BLaER1 (cell line): ENCODE results near the gene WNT11.

ENCODE experiments used
- H3K27ac ChIP-seq: shearing (Covaris generic); formaldehyde crosslinking; 2 replicates; pipeline ENCODE4 v1.8.1; 2022
- H3K27me3 ChIP-seq: shearing (Covaris generic); formaldehyde crosslinking; 2 replicates; pipeline ENCODE4 v1.8.1; 2022
- H3K36me3 ChIP-seq: shearing (Covaris generic); formaldehyde crosslinking; 2 replicates; pipeline ENCODE4 v1.8.1; 2022
- H3K4me1 ChIP-seq: shearing (Covaris generic); formaldehyde crosslinking; 2 replicates; pipeline ENCODE4 v1.8.1; 2022
- H3K4me2 ChIP-seq: shearing (Covaris generic); formaldehyde crosslinking; 2 replicates; pipeline ENCODE4 v1.8.1; 2022
- H3K4me3 ChIP-seq: shearing (Covaris generic); formaldehyde crosslinking; 2 replicates; pipeline ENCODE4 v1.8.1; 2022
- H3K9ac ChIP-seq: shearing (Covaris generic); formaldehyde crosslinking; 2 replicates; pipeline ENCODE4 v1.8.1; 2022
- H3K9me3 ChIP-seq: shearing (Covaris generic); formaldehyde crosslinking; 2 replicates; pipeline ENCODE4 v1.8.1; 2022
- H4K20me1 ChIP-seq: shearing (Covaris generic); formaldehyde crosslinking; 2 replicates; pipeline ENCODE4 v1.8.1; 2022
- Cebpa-rat ChIP-seq: shearing (Covaris generic); IDR thresholded peaks from 2 replicates; pipeline ENCODE4 v1.8.1; 2022

WNT11 gene

GRCh38 chr11:76206327-76207081 lies at the start of gene WNT11:
WNT11 (minus strand) TSS chr11:76206502; CDS start chr11:76206407, 95 bp downstream.
- peak within 1 kb of the TSS; percentile 92 for H3K4me2 ChIP-seq
- no peak for TF ChIP-seq Cebpa-rat
- no peak within 1 kb of the TSS for H3K9ac ChIP-seq
- H3K27ac ChIP-seq = no peak within 1 kb of the TSS
- H3K36me3 ChIP-seq = no peaks in the 10 kb centered on the region
- H4K20me1 ChIP-seq = peaks cover 72% of the 10 kb centered on the region
- no peaks in the 10 kb centered on the region for H3K9me3 ChIP-seq
- H3K4me1 ChIP-seq = peaks cover 60% of the 10 kb centered on the region
- peak within 1 kb of the TSS; percentile 69 for H3K4me3 ChIP-seq
- peaks cover 85% of the 10 kb centered on the region for H3K27me3 ChIP-seq

- Histone ChIP-seq H4K20me1 (no peaks in the 10 kb centered on the region), H3K27me3 (no peaks in the 10 kb centered on the region), H3K4me2 (no peak overlapping the region), H3K36me3 (no peaks in the 10 kb centered on the region), H3K9me3 (peaks cover 34% of the 10 kb centered on the region), H3K4me1 (peaks cover 26% of the 10 kb centered on the region), H3K27ac (no peak overlapping the region), H3K9ac (no peak overlapping the region), H3K4me3 (no peak overlapping the region)
- no peak for TF ChIP-seq Cebpa-rat
These were observed 47.1 kb upstream of the WNT11 start for GRCh38 chr11:76253416-76253815.

- no peak overlapping the region for H3K4me3 ChIP-seq
These were observed 46.3 kb upstream of the WNT11 start for GRCh38 chr11:76252631-76253070.

DNA sequence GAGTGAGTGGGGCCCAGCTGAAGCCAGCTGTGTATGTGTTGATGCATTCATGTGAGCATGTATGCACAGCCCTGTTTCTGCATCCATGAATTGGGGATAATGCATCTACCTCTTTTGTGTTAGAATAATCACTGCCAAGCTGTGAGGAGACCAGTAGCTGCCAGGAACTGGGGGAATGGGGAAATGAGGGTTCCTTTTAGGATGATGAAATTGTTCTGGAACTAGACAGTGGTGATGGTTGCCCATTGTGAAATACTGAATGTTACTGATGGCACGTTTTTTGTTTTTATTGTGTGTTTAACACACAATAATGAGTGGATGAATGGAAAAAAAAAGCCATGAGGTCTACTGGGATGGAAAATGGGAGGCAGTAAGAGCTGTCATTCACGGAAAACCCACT lies 45.3 kb upstream of the WNT11 start:
- no peak overlapping the region for H3K9ac ChIP-seq
- H3K9me3 ChIP-seq = peaks cover 34% of the 10 kb centered on the region
- no peaks in the 10 kb centered on the region for H3K27me3 ChIP-seq
- no peaks in the 10 kb centered on the region for H4K20me1 ChIP-seq
- no peak overlapping the region for H3K4me3 ChIP-seq
- peaks cover 14% of the 10 kb centered on the region for H3K4me1 ChIP-seq
- no peak overlapping the region for H3K4me2 ChIP-seq
- H3K27ac ChIP-seq = no peak overlapping the region
- H3K36me3 ChIP-seq = no peaks in the 10 kb centered on the region
- TF ChIP-seq Cebpa-rat = no peak

More at GRCh38 chr11:76252631-76253070, 46.3 kb upstream of the WNT11 start:
- peaks cover 34% of the 10 kb centered on the region for H3K9me3 ChIP-seq
- H3K27ac ChIP-seq = no peak overlapping the region
- no peak for TF ChIP-seq Cebpa-rat
- H3K4me2 ChIP-seq = no peak overlapping the region
- H3K27me3 ChIP-seq = no peaks in the 10 kb centered on the region
- H3K9ac ChIP-seq = no peak overlapping the region
- H3K36me3 ChIP-seq = no peaks in the 10 kb centered on the region
- H3K4me1 ChIP-seq = peaks cover 25% of the 10 kb centered on the region
- no peaks in the 10 kb centered on the region for H4K20me1 ChIP-seq

- TF ChIP-seq Cebpa-rat = no peak
- Histone ChIP-seq H3K27ac (no peak overlapping the region), H4K20me1 (no peaks in the 10 kb centered on the region), H3K36me3 (no peaks in the 10 kb centered on the region), H3K9ac (no peak overlapping the region), H3K4me1 (peaks cover 11% of the 10 kb centered on the region), H3K4me3 (no peak overlapping the region), H3K9me3 (peaks cover 34% of the 10 kb centered on the region), H3K27me3 (no peaks in the 10 kb centered on the region), H3K4me2 (no peak overlapping the region)
These were observed 44.9 kb upstream of the WNT11 start for GRCh38 chr11:76251226-76251575.

DNA sequence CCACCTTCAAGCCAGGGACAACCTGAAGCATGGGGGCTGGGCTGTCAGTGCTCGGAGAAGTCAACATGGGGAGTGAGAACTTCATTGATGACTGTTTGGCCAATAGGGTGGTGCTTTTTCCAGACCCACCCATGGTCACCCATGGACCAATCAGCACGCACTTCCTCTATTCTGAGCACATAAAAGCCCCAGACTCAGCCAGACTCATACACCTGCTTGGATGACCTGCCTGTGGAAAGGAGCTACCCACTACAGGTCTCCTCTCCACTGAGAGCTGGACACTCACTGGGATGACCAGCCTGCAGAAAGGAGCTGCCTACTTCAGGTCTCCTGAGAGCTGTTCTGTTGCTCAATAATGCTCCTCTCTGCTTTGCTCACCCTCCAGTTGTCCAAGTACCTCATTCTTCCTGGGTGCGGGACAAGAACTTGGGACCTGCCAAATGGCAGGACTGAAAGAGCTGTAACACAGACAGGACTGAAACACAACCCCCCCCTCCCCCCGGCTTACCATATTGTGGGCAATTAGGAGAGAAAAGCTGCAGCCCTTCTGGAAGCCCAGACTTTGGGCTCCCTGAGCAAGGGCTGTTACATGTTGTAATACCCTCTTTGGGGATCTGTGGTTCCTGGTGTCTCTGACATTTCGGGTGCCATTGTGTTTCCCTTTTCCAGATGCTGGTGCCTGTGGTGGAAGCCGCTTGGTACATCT lies 44.4 kb upstream of the WNT11 start:
- Histone ChIP-seq H3K27ac (no peak overlapping the region), H3K4me1 (peaks cover 5% of the 10 kb centered on the region; the same call in 1 of the 2 replicates), H3K27me3 (no peaks in the 10 kb centered on the region), H3K9me3 (peaks cover 34% of the 10 kb centered on the region), H3K9ac (no peak overlapping the region), H4K20me1 (no peaks in the 10 kb centered on the region), H3K4me3 (no peak overlapping the region), H3K4me2 (no peak overlapping the region), H3K36me3 (no peaks in the 10 kb centered on the region)
- no peak for TF ChIP-seq Cebpa-rat

GRCh38 chr11:76249195-76249741 lies 43.0 kb upstream of the WNT11 start:
- no peaks in the 10 kb centered on the region for H3K27me3 ChIP-seq
- H3K9ac ChIP-seq = no peak overlapping the region
- H3K4me2 ChIP-seq = no peak overlapping the region
- no peaks in the 10 kb centered on the region for H3K4me1 ChIP-seq
- peaks cover 34% of the 10 kb centered on the region for H3K9me3 ChIP-seq
- H3K4me3 ChIP-seq = no peak overlapping the region
- H3K36me3 ChIP-seq = no peaks in the 10 kb centered on the region
- TF ChIP-seq Cebpa-rat = no peak
- H4K20me1 ChIP-seq = no peaks in the 10 kb centered on the region
- no peak overlapping the region for H3K27ac ChIP-seq

- no peak overlapping the region for H3K4me3 ChIP-seq
- no peaks in the 10 kb centered on the region for H3K27me3 ChIP-seq
- no peaks in the 10 kb centered on the region for H3K36me3 ChIP-seq
- no peaks in the 10 kb centered on the region for H3K4me1 ChIP-seq
- H4K20me1 ChIP-seq = no peaks in the 10 kb centered on the region
- H3K9ac ChIP-seq = no peak overlapping the region
- no peak overlapping the region for H3K4me2 ChIP-seq
- no peak for TF ChIP-seq Cebpa-rat
- H3K9me3 ChIP-seq = peaks cover 34% of the 10 kb centered on the region
- H3K27ac ChIP-seq = no peak overlapping the region
These were observed 41.9 kb upstream of the WNT11 start for GRCh38 chr11:76248210-76248609.

GRCh38 chr11:76247091-76247490 lies 40.8 kb upstream of the WNT11 start:
- H3K36me3 ChIP-seq = no peaks in the 10 kb centered on the region
- no peaks in the 10 kb centered on the region for H4K20me1 ChIP-seq
- H3K9me3 ChIP-seq = peaks cover 32% of the 10 kb centered on the region
- H3K4me3 ChIP-seq = no peak overlapping the region
- no peak overlapping the region for H3K9ac ChIP-seq
- H3K4me2 ChIP-seq = no peak overlapping the region
- H3K27me3 ChIP-seq = no peaks in the 10 kb centered on the region
- no peak overlapping the region for H3K27ac ChIP-seq
- H3K4me1 ChIP-seq = no peaks in the 10 kb centered on the region
- no peak for TF ChIP-seq Cebpa-rat
